HEK293 (cell line): Measurements from ENCODE around the gene NDUFS8.
"Not testable (repeated sequence)": the region's sequence is repeated elsewhere in the genome, so short reads cannot be mapped to it uniquely, and the experiment has no call there.

Source experiments
- CTCF ChIA-PET: fragments of 350-600 bp; formaldehyde crosslinking; extraction: SDS; loops from one replicate; lab custom pipeline; 2021; ENCODE audit warnings: antibody characterized with exemption; lab: Yijun Ruan, JAX
- POLR2A ChIA-PET: fragments of 300-600 bp; formaldehyde crosslinking; extraction: SDS; loops from one replicate; lab custom pipeline; 2020; ENCODE audit warnings: antibody characterized with exemption, inconsistent platforms; lab: Yijun Ruan, JAX
- H3K27ac ChIP-seq: fragments of 200-500 bp; sonication (Bioruptor generic); 2 replicates; pipeline ENCODE4 v1.5.1; 2014; ENCODE audit warnings: low read depth, low read length, control low read depth, inconsistent platforms; ENCODE audit errors: extremely low read depth
- H3K36me3 ChIP-seq, 2 experiments: fragments of 200-500 bp in 1 of 2; sonication (Bioruptor generic) in 1 of 2; 1 replicate in 1 of 2; 2 replicates in 1 of 2; pipeline ENCODE4 v1.5.1; 2014 to 2017; ENCODE audit warnings: inconsistent platforms in 2 of 2, low read length in 2 of 2; ENCODE audit not compliant: control insufficient read depth in 2 of 2, insufficient read depth in 1 of 2
- H3K4me1 ChIP-seq: fragments of 200-500 bp; sonication (Bioruptor generic); 2 replicates; pipeline ENCODE4 v1.5.1; 2014; ENCODE audit warnings: mild to moderate bottlenecking, low read length, inconsistent platforms; ENCODE audit not compliant: control insufficient read depth, insufficient read depth
- H3K4me3 ChIP-seq: 2 replicates; pipeline ENCODE4 v1.5.1; 2011; ENCODE audit warnings: low read depth, mild to moderate bottlenecking, control low read depth, low read length, moderate library complexity
- H3K9me3 ChIP-seq: fragments of 200-500 bp; sonication (Bioruptor generic); 2 replicates; pipeline ENCODE4 v1.5.1; 2014; ENCODE audit warnings: low read depth, low read length, inconsistent platforms; ENCODE audit not compliant: control insufficient read depth, insufficient read depth
- CTCF ChIP-seq: fragments of 450-650 bp; formaldehyde crosslinking; IDR thresholded peaks from 2 replicates; pipeline ENCODE4 v1.5.1; 2016; ENCODE audit warnings: missing biosample characterization, missing genetic modification characterization
- KLF8 ChIP-seq: fragments of 450-650 bp; formaldehyde crosslinking; IDR thresholded peaks from 2 replicates; pipeline ENCODE4 v1.5.1; 2016; ENCODE audit warnings: missing biosample characterization, missing genetic modification characterization
- ZNF600 ChIP-seq: fragments of 450-650 bp; formaldehyde crosslinking; IDR thresholded peaks from 2 replicates; pipeline ENCODE4 v1.5.1; 2016; ENCODE audit warnings: missing biosample characterization, missing genetic modification characterization
- ZNF654 ChIP-seq: fragments of 450-650 bp; formaldehyde crosslinking; IDR thresholded peaks from 2 replicates; pipeline ENCODE4 v1.5.1; 2016; ENCODE audit warnings: low read depth, missing biosample characterization, missing genetic modification characterization

Gene NDUFS8

GRCh38 chr11:67990546-67991346, 39.7 kb upstream of the NDUFS8 start:
- H3K4me3 ChIP-seq, H3K27ac ChIP-seq, CTCF ChIA-PET, H3K4me1 ChIP-seq, H3K36me3 ChIP-seq, H3K9me3 ChIP-seq, POLR2A ChIA-PET: not testable (repeated sequence)
- peak; percentile 41; the same call in 1 of the 2 replicates for TF ChIP-seq KLF8

- H3K4me3 ChIP-seq, H3K27ac ChIP-seq, H3K4me1 ChIP-seq, H3K9me3 ChIP-seq, POLR2A ChIA-PET, CTCF ChIA-PET, H3K36me3 ChIP-seq: not testable (repeated sequence)
These were observed 38.9 kb upstream of the NDUFS8 start for GRCh38 chr11:67991347-67992121.

- POLR2A ChIA-PET, H3K27ac ChIP-seq, H3K9me3 ChIP-seq, H3K36me3 ChIP-seq, H3K4me1 ChIP-seq, H3K4me3 ChIP-seq: not testable (repeated sequence)
- CTCF ChIA-PET, result interaction anchor here (0.7 to 1.3 kb wide), 6 partner anchors 11 to 379 kb away, joined by 3 to 5 read pairs (median 4); partner anchors contain the start of gene ALDH3B1
- TF ChIP-seq ZNF600, result 0 out of 2 replicates have a peak, but pooled peaks have one; percentile 23
- peak; percentile 30; the same call in 1 of the 2 replicates for TF ChIP-seq CTCF (tag by site-specific recombination)
- TF ChIP-seq ZNF654 (tag by site-specific recombination), result peak; percentile 44
These were observed 36.7 kb upstream of the NDUFS8 start for GRCh38 chr11:67993821-67994220.

- not testable (repeated sequence) for H3K27ac ChIP-seq, H3K4me1 ChIP-seq, H3K4me3 ChIP-seq, H3K9me3 ChIP-seq, H3K36me3 ChIP-seq
- ChIA-PET CTCF (interaction anchor here (0.7 to 1.3 kb wide), 6 partner anchors 12 to 380 kb away, joined by 3 to 5 read pairs (median 4); partner anchors contain the start of gene ALDH3B1), POLR2A (interaction anchor here (0.6 kb wide), 1 partner anchor 404 kb away, joined by 4 read pairs; no protein-coding TSS in a partner anchor)
These were observed 36.1 kb upstream of the NDUFS8 start for GRCh38 chr11:67994387-67994786.

GRCh38 chr11:67995129-67995528, 35.4 kb upstream of the NDUFS8 start:
- H3K9me3 ChIP-seq, H3K4me3 ChIP-seq, POLR2A ChIA-PET, H3K4me1 ChIP-seq, H3K36me3 ChIP-seq, H3K27ac ChIP-seq: not testable (repeated sequence)
- CTCF ChIA-PET, result interaction anchor here (0.6 to 1.2 kb wide), 2 partner anchors 14 to 15 kb away, joined by 4 to 5 read pairs; partner anchors contain the start of gene ALDH3B1

GRCh38 chr11:67995579-67995978, 34.9 kb upstream of the NDUFS8 start:
- CTCF ChIA-PET, result interaction anchor here (0.6 kb wide), 1 partner anchor 14 kb away, joined by 4 read pairs; no protein-coding TSS in a partner anchor
- POLR2A ChIA-PET, result not testable (repeated sequence)

More at GRCh38 chr11:67995579-67995978, 34.9 kb upstream of the NDUFS8 start:
- not testable (repeated sequence) for H3K27ac ChIP-seq, H3K4me3 ChIP-seq, H3K4me1 ChIP-seq, H3K36me3 ChIP-seq, H3K9me3 ChIP-seq
